H1 (cell line): ENCODE measurements around the gene FSIP1. TPM values are rescaled to one million over a fixed set of nuclear protein-coding genes. Genes with fewer than 3 reads are reported as not detected.

ENCODE experiments used
- CTCF ChIA-PET: fragments of 300-600 bp; sonication (Branson Sonifier 250); formaldehyde crosslinking; loops from one replicate; lab custom pipeline; 2021; ENCODE audit not compliant: partially characterized antibody; lab: Charles Lee
- POLR2A ChIA-PET: fragments of 300-600 bp; sonication (Branson Sonifier 250); formaldehyde crosslinking; loops from one replicate; lab custom pipeline; 2021; ENCODE audit warnings: inconsistent platforms; ENCODE audit not compliant: partially characterized antibody; lab: Charles Lee
- DNase-seq, 2 experiments: peaks; one replicate each; pipeline versions ENCODE4 v3.0.0 to v3.0.0-alpha.2; 2010 to 2022; ENCODE audit warnings: low spot score in 2 of 2, low read depth in 1 of 2, mixed read lengths in 1 of 2
- FAIRE-seq: peaks from 2 replicates; lab custom pipeline; 2011; peaks lifted over from hg19 to GRCh38; lab: Jason Lieb, UNC
- H2AFZ ChIP-seq: 2 replicates; pipeline ENCODE4 v1.8.1; 2012; ENCODE audit warnings: low read length, inconsistent platforms
- H2AK5ac ChIP-seq: 2 replicates; pipeline ENCODE4 v1.6.1; 2013; ENCODE audit warnings: low read depth, low read length
- H2BK120ac ChIP-seq: replicated peaks from 2 replicates; pipeline ENCODE3; 2013; ENCODE audit warnings: low read depth, low read length, inconsistent platforms
- H2BK12ac ChIP-seq: 2 replicates; pipeline ENCODE4 v1.6.1; 2013; ENCODE audit warnings: low read depth, low read length
- H2BK15ac ChIP-seq: 2 replicates; pipeline ENCODE4 v1.6.1; 2013; ENCODE audit warnings: low read length
- H2BK20ac ChIP-seq: 2 replicates; pipeline ENCODE4 v1.6.1; 2013; ENCODE audit warnings: low read length
- H2BK5ac ChIP-seq: 2 replicates; pipeline ENCODE4 v1.6.1; 2013; ENCODE audit warnings: low read depth, low read length
- H3K14ac ChIP-seq: 2 replicates; pipeline ENCODE4 v1.6.1; 2013; ENCODE audit warnings: inconsistent platforms; ENCODE audit not compliant: insufficient read length
- H3K18ac ChIP-seq: 2 replicates; pipeline ENCODE4 v1.6.1; 2013; ENCODE audit warnings: low read length; ENCODE audit errors: extremely low read depth
- H3K23ac ChIP-seq: 2 replicates; pipeline ENCODE4 v1.6.1; 2013; ENCODE audit warnings: inconsistent platforms; ENCODE audit not compliant: insufficient read length
- H3K23me2 ChIP-seq: 2 replicates; pipeline ENCODE4 v1.6.1; 2013; ENCODE audit warnings: low read depth, low read length
- H3K27ac ChIP-seq: 2 replicates; pipeline ENCODE4 v1.6.1; 2011; ENCODE audit warnings: low read depth, low read length, inconsistent platforms
- H3K27me3 ChIP-seq, 4 experiments: replicated peaks in 1 of 4; 1 replicate in 1 of 4; 2 replicates in 3 of 4; pipeline versions ENCODE4 v1.6.1 to v1.8.1; 2011 to 2013; ENCODE audit warnings: low read length in 3 of 4, mild to moderate bottlenecking in 3 of 4, inconsistent platforms in 2 of 4, mixed read lengths in 2 of 4, moderate library complexity in 1 of 4; ENCODE audit not compliant: control insufficient read depth in 3 of 4, insufficient read depth in 3 of 4; ENCODE audit errors: extremely low read depth in 1 of 4
- H3K36me3 ChIP-seq, 4 experiments: 2 replicates each; pipeline versions ENCODE4 v1.6.1 to v1.8.1; 2011 to 2013; ENCODE audit warnings: mild to moderate bottlenecking in 4 of 4, low read length in 3 of 4, moderate library complexity in 2 of 4, control low read depth in 1 of 4, inconsistent platforms in 1 of 4; ENCODE audit not compliant: insufficient read depth in 4 of 4, control insufficient read depth in 2 of 4
- H3K4ac ChIP-seq: replicated peaks from 2 replicates; pipeline ENCODE3; 2013; ENCODE audit warnings: low read length, low read depth, mixed read lengths, inconsistent platforms; ENCODE audit not compliant: insufficient read length
- H3K4me1 ChIP-seq, 4 experiments: replicated peaks in 1 of 4; 1 replicate in 1 of 4; 2 replicates in 3 of 4; pipeline versions ENCODE4 v1.6.1 to v1.8.1; 2011 to 2013; ENCODE audit warnings: low read length in 3 of 4, inconsistent platforms in 2 of 4, mixed read lengths in 1 of 4; ENCODE audit not compliant: insufficient read depth in 4 of 4, control insufficient read depth in 3 of 4
- H3K4me2 ChIP-seq, 2 experiments: 2 replicates each; pipeline versions ENCODE4 v1.6.1 to v1.8.1; 2011 to 2013; ENCODE audit warnings: low read depth in 2 of 2, low read length in 2 of 2, control low read depth in 1 of 2, inconsistent platforms in 1 of 2, mild to moderate bottlenecking in 1 of 2; ENCODE audit not compliant: insufficient read depth in 1 of 2
- H3K4me3 ChIP-seq, 4 experiments: fragments of 200-600, 300-600 bp in 1 of 4; sonication (generic), shearing (Covaris generic), sonication (Bioruptor Twin) in 1 of 4; 2 replicates each; pipeline versions ENCODE4 v1.5.1 to v1.8.1; 2011 to 2016; ENCODE audit warnings: low read length in 4 of 4, low read depth in 3 of 4, control low read depth in 2 of 4, inconsistent platforms in 2 of 4, mild to moderate bottlenecking in 2 of 4, mixed read lengths in 1 of 4, moderate library complexity in 1 of 4; ENCODE audit not compliant: insufficient read depth in 2 of 4; ENCODE audit errors: extremely low read depth in 1 of 4
- H3K56ac ChIP-seq: replicated peaks from 2 replicates; pipeline ENCODE3; 2013; ENCODE audit warnings: low read depth, mild to moderate bottlenecking, mixed read lengths, low read length, inconsistent platforms; ENCODE audit not compliant: insufficient read length
- H3K79me1 ChIP-seq: 2 replicates; pipeline ENCODE4 v1.6.1; 2013; ENCODE audit warnings: low read depth, low read length, control low read depth
- H3K79me2 ChIP-seq, 2 experiments: 2 replicates each; pipeline versions ENCODE4 v1.6.1 to v1.8.1; 2012 to 2013; ENCODE audit warnings: low read length in 2 of 2, mild to moderate bottlenecking in 2 of 2, inconsistent platforms in 1 of 2; ENCODE audit not compliant: insufficient read depth in 2 of 2, control insufficient read depth in 1 of 2
- H3K9ac ChIP-seq, 4 experiments: replicated peaks in 1 of 4; 1 replicate in 1 of 4; 2 replicates in 3 of 4; pipeline versions ENCODE4 v1.6.1 to v1.8.1; 2011 to 2013; ENCODE audit warnings: low read depth in 3 of 4, low read length in 3 of 4, control low read depth in 2 of 4, mild to moderate bottlenecking in 2 of 4, moderate library complexity in 2 of 4, inconsistent platforms in 1 of 4; ENCODE audit errors: extremely low read depth in 1 of 4
- H3K9me3 ChIP-seq, 2 experiments: 2 replicates each; pipeline versions ENCODE4 v1.6.1 to v1.8.1; 2012 to 2013; ENCODE audit warnings: mild to moderate bottlenecking in 2 of 2, moderate library complexity in 2 of 2, control low read depth in 1 of 2, inconsistent platforms in 1 of 2, low read depth in 1 of 2, low read length in 1 of 2, mixed read lengths in 1 of 2; ENCODE audit not compliant: insufficient read depth in 2 of 2
- H4K20me1 ChIP-seq, 2 experiments: replicated peaks in 1 of 2; 2 replicates each; pipeline versions ENCODE3 to v1.8.1; 2011 to 2013; ENCODE audit warnings: inconsistent platforms in 2 of 2, low read length in 2 of 2, mild to moderate bottlenecking in 1 of 2; ENCODE audit not compliant: insufficient read depth in 2 of 2, control insufficient read depth in 1 of 2
- H4K5ac ChIP-seq: 2 replicates; pipeline ENCODE4 v1.6.1; 2013; ENCODE audit warnings: low read length, low read depth, mixed read lengths, inconsistent platforms; ENCODE audit not compliant: insufficient read length
- H4K8ac ChIP-seq: 2 replicates; pipeline ENCODE4 v1.8.0; 2013; ENCODE audit warnings: mild to moderate bottlenecking, moderate library complexity, low read length, inconsistent platforms; ENCODE audit not compliant: insufficient read depth; ENCODE audit errors: extremely low read depth
- H4K91ac ChIP-seq: replicated peaks from 2 replicates; pipeline ENCODE3; 2013; ENCODE audit warnings: low read length, mixed read lengths, inconsistent platforms; ENCODE audit not compliant: insufficient read length
- ATF2 ChIP-seq: IDR thresholded peaks from 2 replicates; pipeline ENCODE4 v1.6.1; 2012; ENCODE audit warnings: low read length, inconsistent platforms
- BCL11A ChIP-seq, 2 experiments: IDR thresholded peaks; one replicate each; pipeline ENCODE4 v1.6.1; 2011; ENCODE audit warnings: low read depth in 2 of 2, low read length in 2 of 2, mild to moderate bottlenecking in 2 of 2
- CTBP2 ChIP-seq: IDR thresholded peaks from 2 replicates; pipeline ENCODE4 v1.7.0; 2011; ENCODE audit warnings: borderline replicate concordance, mild to moderate bottlenecking, moderate library complexity, mixed read lengths, low read length; ENCODE audit not compliant: insufficient read depth, insufficient read length
- WGBS, 2 experiments: shearing (Covaris generic) in 1 of 2; methylation state at CpG; one replicate each; pipeline versions ENCODE4 v1.1.6 to v1.1.7; 2013 to 2015; ENCODE audit warnings: low lambda C conversion rate in 2 of 2, mixed read lengths in 2 of 2, inconsistent platforms in 1 of 2, low coverage in 1 of 2, missing lambda C conversion rate in 1 of 2; ENCODE audit not compliant: insufficient replicate concordance in 2 of 2, insufficient coverage in 1 of 2, insufficient read length in 1 of 2; ENCODE audit errors: extremely low coverage in 1 of 2, missing lambda C conversion rate in 1 of 2; 5-methylcytosine and 5-hydroxymethylcytosine counted together
- polyA plus RNA-seq, 7 experiments: library from polyadenylated mRNA; depleted of rRNA in 3 of 7; stranded (reverse) in 5 of 7; unstranded in 2 of 7; fragments of >200 nt in 5 of 7; fragments of 200-250 nt in 2 of 7; gene quantifications; 1 replicate in 5 of 7; 2 replicates in 1 of 7; 4 replicates in 1 of 7; pipeline versions ENCODE4 v1.2.1 to v1.2.3, GENCODE V29; 2011 to 2013; ENCODE audit warnings: missing spikeins in 2 of 7, mixed read lengths in 2 of 7
- total RNA-seq: library from RNA; stranded (reverse); fragmentation: NEBNext Ultra II Directional; extraction: Animal tissue kit (Norgen Biotek cat#: 25700); gene quantifications from 2 replicates; pipeline ENCODE4 v1.2.1, GENCODE V29; 2021

The FSIP1 gene
- total and polyA plus RNA-seq, 2 of the 8 experiments (the other 6 are each of a cell fraction or from before 2014, with no cell fraction given) = 0.18 to 1.3 TPM

- Histone ChIP-seq H2BK5ac (no peak overlapping the region), H3K23ac (no peak overlapping the region), H2AFZ (no peak overlapping the region), H3K4me3 (no peak overlapping the region), H3K18ac (no peak overlapping the region), H3K4ac (no peak overlapping the region), H3K27me3 (no peaks in the 10 kb centered on the region), H3K9me3 (no peaks in the 10 kb centered on the region; a peak in 2 of 4 replicates), H3K9ac (no peak overlapping the region), H3K56ac (no peak overlapping the region), H4K20me1 (no peaks in the 10 kb centered on the region), H3K14ac (no peak overlapping the region), H3K4me2 (no peak overlapping the region), H3K23me2 (no peaks in the 10 kb centered on the region), H3K79me1 (no peaks in the 10 kb centered on the region), H3K36me3 (no peaks in the 10 kb centered on the region), H2BK120ac (no peak overlapping the region), H3K79me2 (no peaks in the 10 kb centered on the region), H2BK12ac (no peak overlapping the region), H2AK5ac (no peak overlapping the region), H3K4me1 (no peaks in the 10 kb centered on the region), H3K27ac (no peak overlapping the region), H4K5ac (no peak overlapping the region), H4K8ac (no peak overlapping the region), H2BK15ac (no peak overlapping the region), H2BK20ac (no peak overlapping the region), H4K91ac (no peak overlapping the region)
- POLR2A ChIA-PET = no interaction called here
- no peak for FAIRE-seq
- TF ChIP-seq ATF2 (no peak), CTBP2 (no peak), BCL11A (IDR thresholded peaks at IDR 0.05; ENCODE audit: low read depth in 2 of 2, low read length in 2 of 2) (no peak)
- WGBS, 2 experiments = 89% methylated on average over 1 of the region's 1 CpG; no CpG with 5 or more reads in 1 of the 2 experiments
- CTCF ChIA-PET = interaction anchor here (1.1 to 1.8 kb wide), 2 partner anchors 14 to 22 kb away, joined by 3 to 4 read pairs; no protein-coding TSS in a partner anchor
- no peak for DNase-seq
These were observed 125.5 kb downstream of the FSIP1 start for GRCh38 chr15:39657181-39657580.
